Ramos (cell line): ENCODE data around the gene SLC27A2.
"Not testable (repeated sequence)": the region's sequence is repeated elsewhere in the genome, so short reads cannot be mapped to it uniquely, and the experiment has no call there.

Source experiments
- in situ Hi-C: fragments of 300-500 bp; cut with MboI; formaldehyde crosslinking; loops from one replicate; pipeline ENCODE4 v1.14.3; 2022; ENCODE audit warnings: low sequenced_read_pairs; ENCODE audit not compliant: unreplicated experiment

The SLC27A2 gene

GRCh38 chr15:50188793-50189192 lies 6.8 kb downstream of the SLC27A2 start:
- in situ Hi-C loops, result not testable (repeated sequence)

GRCh38 chr15:50189633-50190032 lies 7.6 kb downstream of the SLC27A2 start:
- in situ Hi-C loops, result no loop called here

- in situ Hi-C loops, result no loop called here
These were observed 8.2 kb downstream of the SLC27A2 start for GRCh38 chr15:50190166-50190570.

- in situ Hi-C loops, result no loop called here
These were observed 8.7 kb downstream of the SLC27A2 start for GRCh38 chr15:50190723-50191122.

- in situ Hi-C loops, result no loop called here
These were observed 10.2 kb downstream of the SLC27A2 start for GRCh38 chr15:50192164-50192563.

GRCh38 chr15:50192926-50193620 lies 11.1 kb downstream of the SLC27A2 start:
- in situ Hi-C loops, result no loop called here

- in situ Hi-C loops, result no loop called here
These were observed 20.0 kb downstream of the SLC27A2 start for GRCh38 chr15:50202003-50202402.

- in situ Hi-C loops, result no loop called here
These were observed 24.0 kb downstream of the SLC27A2 start for GRCh38 chr15:50206020-50206419.

- in situ Hi-C loops, result no loop called here
These were observed 27.8 kb downstream of the SLC27A2 start for GRCh38 chr15:50209809-50210208.

- in situ Hi-C loops, result no loop called here
These were observed 28.6 kb downstream of the SLC27A2 start for GRCh38 chr15:50210462-50211157.

- in situ Hi-C loops, result no loop called here
These were observed 36.3 kb downstream of the SLC27A2 start for GRCh38 chr15:50218291-50218690.

- in situ Hi-C loops, result no loop called here
These were observed 36.7 kb downstream of the SLC27A2 start for GRCh38 chr15:50218691-50219090.

- in situ Hi-C loops, result no loop called here
These were observed 37.8 kb downstream of the SLC27A2 start for GRCh38 chr15:50219820-50220219.

GRCh38 chr15:50222181-50222580 lies 40.2 kb downstream of the SLC27A2 start:
- in situ Hi-C loops, result no loop called here

GRCh38 chr15:50224606-50225005 lies 42.6 kb downstream of the SLC27A2 start:
- in situ Hi-C loops, result no loop called here

- in situ Hi-C loops, result no loop called here
These were observed 43.1 kb downstream of the SLC27A2 start for GRCh38 chr15:50225057-50225456.

GRCh38 chr15:50225938-50226337 lies 43.9 kb downstream of the SLC27A2 start:
- in situ Hi-C loops, result no loop called here

GRCh38 chr15:50227076-50227475 lies 45.1 kb downstream of the SLC27A2 start:
- in situ Hi-C loops, result no loop called here

- in situ Hi-C loops, result no loop called here
These were observed 46.9 kb downstream of the SLC27A2 start for GRCh38 chr15:50228866-50229265.

GRCh38 chr15:50229336-50229735 lies 47.3 kb downstream of the SLC27A2 start:
- in situ Hi-C loops, result no loop called here

GRCh38 chr15:50231761-50232160 lies 49.8 kb downstream of the SLC27A2 start:
- in situ Hi-C loops, result no loop called here

GRCh38 chr15:50232791-50233190 lies 50.8 kb downstream of the SLC27A2 start:
- in situ Hi-C loops, result no loop called here
